Nephron progenitor cell (in vitro differentiated cells): Measurements from ENCODE around the gene ROBO3.
A peak's percentile ranks its signal among the peaks of the same experiment; 100 is the strongest.

Source experiments
- DNase-seq: peaks from one replicate; pipeline ENCODE4 v3.0.0; 2021
- H3K27ac Mint-ChIP-seq: 2 replicates; pipeline ENCODE4 v1.8.0; 2021; ENCODE audit warnings: mild to moderate bottlenecking, moderate library complexity, mixed read lengths
- H3K27me3 Mint-ChIP-seq: 2 replicates; pipeline ENCODE4 v1.8.0; 2021; ENCODE audit warnings: mild to moderate bottlenecking, low read depth, mixed read lengths; ENCODE audit not compliant: poor library complexity
- H3K36me3 Mint-ChIP-seq: 2 replicates; pipeline ENCODE4 v1.8.0; 2021; ENCODE audit warnings: low read depth, mixed read lengths
- H3K4me1 Mint-ChIP-seq: 2 replicates; pipeline ENCODE4 v1.8.0; 2021; ENCODE audit warnings: mixed read lengths
- H3K4me3 Mint-ChIP-seq: 2 replicates; pipeline ENCODE4 v1.8.0; 2021; ENCODE audit warnings: mild to moderate bottlenecking, moderate library complexity, mixed read lengths
- H3K9me3 Mint-ChIP-seq: 2 replicates; pipeline ENCODE4 v1.8.0; 2021; ENCODE audit warnings: mild to moderate bottlenecking, moderate library complexity, mixed read lengths
- TF ChIP-seq, protein P1 (sequence below): fragments of 200-600 bp; sonication (generic); IDR thresholded peaks from 2 replicates; pipeline ENCODE4 v1.5.0; 2021; ENCODE audit warnings: antibody characterized with exemption

ROBO3 gene

DNA sequence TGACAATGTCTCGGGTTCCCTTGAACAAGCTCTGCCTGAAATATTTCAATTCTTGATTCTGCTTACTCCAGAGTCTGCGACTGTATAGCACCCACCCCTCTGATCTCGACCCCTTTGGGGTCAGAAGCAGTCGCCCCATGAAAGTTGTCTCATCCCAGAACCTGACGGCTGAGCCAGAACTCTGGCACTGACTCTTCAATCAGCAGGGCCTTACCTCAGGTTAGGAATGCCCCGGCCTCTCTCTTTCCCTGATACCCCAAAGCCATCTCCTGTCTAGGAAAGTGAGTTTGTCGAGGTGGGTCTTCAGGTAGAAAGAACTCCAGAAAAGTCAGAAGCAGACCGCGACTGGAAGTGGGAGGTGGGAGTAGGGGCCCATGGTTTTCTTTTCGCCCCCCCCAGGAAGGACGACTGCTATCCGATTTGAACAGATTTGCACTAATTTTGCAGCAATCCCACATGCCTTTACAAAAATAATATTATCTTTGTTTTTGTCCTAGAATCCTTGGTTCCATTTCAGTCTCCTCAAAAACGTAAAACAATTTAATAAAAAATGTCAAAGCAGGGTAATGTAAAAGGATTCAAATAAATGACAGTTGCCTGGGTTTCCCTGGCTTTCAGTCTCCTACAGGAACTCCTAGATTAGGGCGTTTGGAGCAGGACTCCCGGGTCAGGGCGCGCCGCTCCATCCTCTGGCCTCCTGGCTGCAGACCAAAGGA, 898 bp upstream of the ROBO3 start:
- TF ChIP-seq, protein P1, sequence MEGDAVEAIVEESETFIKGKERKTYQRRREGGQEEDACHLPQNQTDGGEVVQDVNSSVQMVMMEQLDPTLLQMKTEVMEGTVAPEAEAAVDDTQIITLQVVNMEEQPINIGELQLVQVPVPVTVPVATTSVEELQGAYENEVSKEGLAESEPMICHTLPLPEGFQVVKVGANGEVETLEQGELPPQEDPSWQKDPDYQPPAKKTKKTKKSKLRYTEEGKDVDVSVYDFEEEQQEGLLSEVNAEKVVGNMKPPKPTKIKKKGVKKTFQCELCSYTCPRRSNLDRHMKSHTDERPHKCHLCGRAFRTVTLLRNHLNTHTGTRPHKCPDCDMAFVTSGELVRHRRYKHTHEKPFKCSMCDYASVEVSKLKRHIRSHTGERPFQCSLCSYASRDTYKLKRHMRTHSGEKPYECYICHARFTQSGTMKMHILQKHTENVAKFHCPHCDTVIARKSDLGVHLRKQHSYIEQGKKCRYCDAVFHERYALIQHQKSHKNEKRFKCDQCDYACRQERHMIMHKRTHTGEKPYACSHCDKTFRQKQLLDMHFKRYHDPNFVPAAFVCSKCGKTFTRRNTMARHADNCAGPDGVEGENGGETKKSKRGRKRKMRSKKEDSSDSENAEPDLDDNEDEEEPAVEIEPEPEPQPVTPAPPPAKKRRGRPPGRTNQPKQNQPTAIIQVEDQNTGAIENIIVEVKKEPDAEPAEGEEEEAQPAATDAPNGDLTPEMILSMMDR: no peak
- DNase-seq: no peak
- peaks cover 32% of the 10 kb centered on the region for H3K4me1 Mint-ChIP-seq
- no peaks in the 10 kb centered on the region for H3K36me3 Mint-ChIP-seq
- no peak overlapping the region for H3K27ac Mint-ChIP-seq
- H3K4me3 Mint-ChIP-seq: no peak overlapping the region
- H3K27me3 Mint-ChIP-seq: peaks cover 100% of the 10 kb centered on the region
- H3K9me3 Mint-ChIP-seq: no peaks in the 10 kb centered on the region

DNA sequence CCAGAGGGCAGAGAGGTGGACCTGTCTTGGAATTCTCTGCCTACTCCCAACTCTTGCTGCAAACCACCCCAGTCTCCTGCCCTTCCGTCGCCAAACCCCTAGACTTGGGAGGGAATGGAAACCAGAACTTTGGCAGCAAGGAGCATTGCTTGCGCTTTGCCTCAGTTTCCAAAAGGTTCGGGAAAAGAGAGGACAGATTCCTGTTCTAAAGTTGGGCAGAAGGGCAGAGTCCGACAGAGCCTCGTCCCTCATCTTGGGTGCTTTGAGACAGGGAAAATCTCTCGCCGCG, 396 bp upstream of the ROBO3 start:
- Mint-ChIP-seq H3K4me3 (no peak overlapping the region), H3K4me1 (peaks cover 33% of the 10 kb centered on the region), H3K36me3 (no peaks in the 10 kb centered on the region), H3K27me3 (peaks cover 100% of the 10 kb centered on the region), H3K9me3 (no peaks in the 10 kb centered on the region), H3K27ac (no peak overlapping the region)
- DNase-seq: no peak
- TF ChIP-seq, protein P1: no peak

DNA sequence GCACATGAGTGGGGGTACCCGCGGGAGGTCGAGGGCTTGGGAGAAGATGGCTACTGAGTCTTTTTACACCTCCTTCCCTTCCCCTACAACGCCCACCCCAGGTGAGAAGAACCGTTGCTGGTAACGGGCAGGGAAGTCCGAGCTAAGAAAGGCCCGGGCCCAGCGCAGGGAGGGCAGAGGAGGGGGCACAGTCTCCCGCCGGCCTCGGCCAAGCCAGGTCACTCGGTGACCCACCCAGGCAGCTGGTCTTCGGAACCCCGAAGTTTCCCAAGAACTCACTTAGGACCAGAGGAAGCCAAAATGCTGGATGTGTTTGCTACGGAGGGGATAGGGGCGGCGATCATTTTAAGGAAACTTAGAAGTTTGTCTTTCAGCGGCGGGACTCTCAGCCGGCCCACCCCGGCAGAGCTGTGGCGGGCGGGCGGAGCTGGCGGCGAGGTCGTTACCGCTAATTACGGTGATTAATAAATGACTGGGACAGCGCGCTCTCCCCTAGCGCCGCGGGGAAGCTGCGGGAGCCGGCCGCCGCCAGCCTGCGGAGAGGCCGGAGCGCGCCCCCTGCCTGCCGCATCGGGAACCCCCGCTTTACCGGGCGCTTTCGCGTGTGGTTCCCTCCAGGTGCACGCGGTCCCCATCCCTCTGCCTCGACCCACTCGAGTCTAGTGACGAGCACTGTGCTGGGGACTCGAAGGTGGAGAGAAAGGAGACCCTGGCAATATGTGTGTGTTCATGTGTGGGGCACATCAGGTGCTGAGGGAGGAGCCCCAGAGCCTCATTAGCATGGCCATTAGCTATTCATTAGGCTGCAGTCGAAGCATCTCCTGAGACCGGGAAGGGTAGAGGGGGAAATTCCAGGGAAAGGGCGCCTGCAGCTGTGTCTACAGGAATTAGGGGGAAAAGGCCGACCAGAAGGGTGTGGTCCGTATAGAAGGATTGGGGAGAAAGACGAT, 945 bp downstream of the ROBO3 start:
- peaks cover 33% of the 10 kb centered on the region for H3K4me1 Mint-ChIP-seq

DNA sequence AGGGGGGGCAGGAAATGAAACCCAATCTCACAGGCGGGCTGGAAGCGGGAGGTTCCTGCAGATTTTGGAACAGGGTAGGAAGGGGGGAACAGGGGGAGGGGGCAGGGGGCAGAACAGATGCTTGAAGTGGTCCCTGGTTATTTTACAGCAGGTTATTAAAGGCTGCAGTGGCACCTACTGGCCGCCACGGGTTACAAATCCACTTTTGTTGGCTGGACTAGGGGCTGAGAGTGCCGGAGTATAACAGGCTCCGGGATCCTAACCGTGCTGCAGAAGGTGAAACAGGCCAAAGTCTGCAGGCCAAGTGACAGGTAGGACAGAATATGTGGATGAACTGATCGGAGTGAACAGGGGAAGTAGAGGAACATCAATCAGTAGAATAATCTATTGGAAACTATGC, 2.5 kb downstream of the ROBO3 start:
- Mint-ChIP-seq H3K4me1 (peaks cover 32% of the 10 kb centered on the region), H3K27ac (no peak overlapping the region), H3K9me3 (no peaks in the 10 kb centered on the region), H3K36me3 (no peaks in the 10 kb centered on the region), H3K4me3 (no peak overlapping the region), H3K27me3 (peaks cover 100% of the 10 kb centered on the region)
- peak; percentile 44 for DNase-seq
- TF ChIP-seq, protein P1: peak; percentile 39

More for the DNA sequence above, 945 bp downstream of the ROBO3 start:
- H3K36me3 Mint-ChIP-seq: no peaks in the 10 kb centered on the region
- no peaks in the 10 kb centered on the region for H3K9me3 Mint-ChIP-seq
- H3K27ac Mint-ChIP-seq: no peak overlapping the region
- H3K27me3 Mint-ChIP-seq: peaks cover 100% of the 10 kb centered on the region
- TF ChIP-seq, protein P1: peak; percentile 95
- peak; percentile 81 for DNase-seq
- H3K4me3 Mint-ChIP-seq: peak overlapping the region; percentile 47

DNA sequence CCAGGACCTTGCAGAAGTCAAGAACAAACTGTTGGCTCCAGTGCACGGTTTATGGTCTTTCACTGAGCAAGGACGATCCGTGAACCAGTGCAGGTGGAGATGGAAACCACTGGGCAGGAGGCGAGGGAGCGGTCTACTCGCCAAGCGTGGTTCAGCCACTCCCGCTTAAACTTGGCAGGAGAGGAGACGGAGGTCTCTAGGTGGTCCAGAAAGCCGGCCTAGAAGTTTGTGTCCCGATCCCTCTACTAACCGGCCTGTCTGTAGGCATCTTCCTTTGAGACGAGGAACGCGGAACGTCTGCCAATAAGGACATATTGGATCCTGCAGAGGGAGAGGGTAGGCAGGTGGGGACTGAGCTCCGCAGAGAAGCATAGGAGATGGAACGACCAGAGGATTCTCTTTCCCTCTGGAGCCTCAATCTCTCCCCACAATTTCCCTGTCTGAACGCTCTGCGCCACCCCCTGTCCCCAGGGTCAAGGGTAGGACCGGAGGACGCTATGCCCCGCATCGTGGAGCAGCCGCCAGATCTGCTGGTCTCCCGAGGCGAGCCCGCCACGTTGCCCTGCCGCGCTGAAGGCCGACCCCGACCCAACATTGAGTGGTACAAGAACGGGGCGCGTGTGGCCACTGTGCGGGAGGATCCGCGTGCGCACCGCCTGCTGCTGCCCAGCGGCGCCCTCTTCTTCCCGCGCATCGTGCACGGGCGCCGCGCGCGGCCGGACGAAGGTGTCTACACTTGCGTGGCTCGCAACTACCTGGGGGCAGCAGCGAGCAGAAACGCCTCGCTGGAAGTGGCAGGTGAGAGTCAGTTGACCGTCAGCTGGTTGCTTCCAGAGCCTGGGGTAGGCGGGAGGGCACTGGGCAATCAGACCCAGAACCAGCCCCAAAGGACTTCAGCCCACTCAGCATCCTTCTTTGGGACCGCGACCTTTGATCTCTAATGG, 3.4 kb downstream of the ROBO3 start:
- TF ChIP-seq, protein P1: no peak
- H3K4me3 Mint-ChIP-seq: peak overlapping the region; percentile 15
- no peak overlapping the region for H3K27ac Mint-ChIP-seq
- H3K4me1 Mint-ChIP-seq: peaks cover 23% of the 10 kb centered on the region
- peaks cover 100% of the 10 kb centered on the region for H3K27me3 Mint-ChIP-seq
- no peaks in the 10 kb centered on the region for H3K36me3 Mint-ChIP-seq
- H3K9me3 Mint-ChIP-seq: no peaks in the 10 kb centered on the region
- no peak for DNase-seq
